K562 (cell line): ENCODE data around the gene ZNF655. TPM values are rescaled to one million over a fixed set of nuclear protein-coding genes. Genes with fewer than 3 reads are reported as not detected.

Experiments
- COPS2 ChIP-seq: fragments of 450-650 bp; conservative IDR thresholded peaks from 2 replicates; pipeline ENCODE4 v1.6.1; 2016; ENCODE audit warnings: mild to moderate bottlenecking, moderate library complexity
- E2F6 ChIP-seq, 2 experiments: IDR thresholded peaks; 2 replicates each; pipeline ENCODE4 v1.6.1; 2011; ENCODE audit warnings: borderline replicate concordance in 1 of 2, control low read depth in 1 of 2, low read depth in 1 of 2, low read length in 1 of 2, mild to moderate bottlenecking in 1 of 2, mixed read lengths in 1 of 2, moderate library complexity in 1 of 2; ENCODE audit not compliant: insufficient read depth in 1 of 2, insufficient read length in 1 of 2, poor library complexity in 1 of 2, severe bottlenecking in 1 of 2; ENCODE audit errors: extremely low read depth in 1 of 2
- ETS2 ChIP-seq: IDR thresholded peaks from 2 replicates; pipeline ENCODE4 v1.6.1; 2016; ENCODE audit warnings: borderline replicate concordance, missing genetic modification characterization, mild to moderate bottlenecking, moderate library complexity, missing compliant biosample characterization; ENCODE audit not compliant: poor library complexity, severe bottlenecking
- FIP1L1 ChIP-seq: fragments of 200-400 bp; formaldehyde crosslinking; IDR thresholded peaks from 2 replicates; pipeline ENCODE4 v1.6.1; 2018; ENCODE audit warnings: mild to moderate bottlenecking, low read depth, low read length; ENCODE audit not compliant: poor library complexity, severe bottlenecking
- GTF2A2 ChIP-seq: IDR thresholded peaks from 2 replicates; pipeline ENCODE4 v1.6.1; 2016; ENCODE audit warnings: mild to moderate bottlenecking, missing genetic modification characterization, missing compliant biosample characterization
- LEF1 ChIP-seq: fragments of 450-650 bp; IDR thresholded peaks from 2 replicates; pipeline ENCODE4 v1.6.1; 2016; ENCODE audit warnings: mild to moderate bottlenecking
- MAZ ChIP-seq, 2 experiments: fragments of 450-650 bp in 1 of 2; sonication (generic) in 1 of 2; formaldehyde crosslinking; IDR thresholded peaks in 1 of 2; conservative IDR thresholded peaks in 1 of 2; 2 replicates each; pipeline versions ENCODE4 v1.4.0 to v1.5.0; 2020; ENCODE audit warnings: mild to moderate bottlenecking in 1 of 2, missing genetic modification reagents in 1 of 2
- NFIX ChIP-seq: fragments of 250-450 bp; sonication (Bioruptor Pico); IDR thresholded peaks from 2 replicates; pipeline ENCODE4 v1.4.0; 2020; ENCODE audit warnings: low read depth, mild to moderate bottlenecking, moderate library complexity
- NONO ChIP-seq, 2 experiments: fragments of 200-400 bp in 1 of 2; fragments of 450-650 bp in 1 of 2; formaldehyde crosslinking in 1 of 2; IDR thresholded peaks; 2 replicates each; pipeline ENCODE4 v1.6.1; 2017; ENCODE audit warnings: low read depth in 2 of 2, mild to moderate bottlenecking in 2 of 2, moderate library complexity in 2 of 2, low read length in 1 of 2
- RBM14 ChIP-seq: fragments of 200-400 bp; formaldehyde crosslinking; IDR thresholded peaks from 2 replicates; pipeline ENCODE4 v1.6.1; 2018; ENCODE audit warnings: low read depth, mild to moderate bottlenecking, low read length, moderate library complexity, borderline replicate concordance; ENCODE audit not compliant: insufficient read depth
- SOX6 ChIP-seq: fragments of 450-650 bp; IDR thresholded peaks from 2 replicates; pipeline ENCODE4 v1.6.1; 2014; ENCODE audit warnings: mild to moderate bottlenecking
- TCFL5 ChIP-seq: fragments of 250-450 bp; sonication (Bioruptor Pico); conservative IDR thresholded peaks from 2 replicates; pipeline ENCODE4 v1.6.1; 2021; ENCODE audit warnings: mild to moderate bottlenecking, moderate library complexity, matching md5 sums
- TEAD4 ChIP-seq, 2 experiments: sonication (generic) in 1 of 2; formaldehyde crosslinking in 1 of 2; IDR thresholded peaks; 2 replicates each; pipeline versions ENCODE4 v1.6.1 to v1.8.0; 2012 to 2022; ENCODE audit warnings: borderline replicate concordance in 1 of 2, inconsistent platforms in 1 of 2, low read length in 1 of 2, mild to moderate bottlenecking in 1 of 2, missing genetic modification reagents in 1 of 2
- ZBTB11 ChIP-seq, 3 experiments: fragments of 200-800 bp in 1 of 3; fragments of 250-450 bp in 1 of 3; fragments of 450-650 bp in 1 of 3; sonication (Bioruptor Pico) in 1 of 3; sonication (Bioruptor generic) in 1 of 3; formaldehyde crosslinking in 1 of 3; IDR thresholded peaks; 2 replicates each; pipeline versions ENCODE4 v1.6.1 to v1.8.0; 2016 to 2022; ENCODE audit warnings: mild to moderate bottlenecking in 2 of 3, missing genetic modification characterization in 2 of 3, missing compliant biosample characterization in 1 of 3, moderate library complexity in 1 of 3
- ZNF134 ChIP-seq: fragments of 250-450 bp; sonication (Bioruptor Pico); conservative IDR thresholded peaks from 2 replicates; pipeline ENCODE4 v1.4.0; 2020
- ZNF197 ChIP-seq: fragments of 200-800 bp; sonication (Bioruptor generic); IDR thresholded peaks from 2 replicates; pipeline ENCODE4 v1.6.1; 2016; ENCODE audit warnings: low read depth, missing genetic modification characterization, missing compliant biosample characterization
- ZNF830 ChIP-seq: fragments of 250-450 bp; sonication (Bioruptor Pico); IDR thresholded peaks from 2 replicates; pipeline ENCODE4 v1.5.0; 2021; ENCODE audit warnings: mild to moderate bottlenecking
- polyA plus RNA-seq, 8 experiments: library from polyadenylated mRNA; depleted of rRNA in 4 of 8; stranded (reverse) in 5 of 8; unstranded in 3 of 8; fragments of >200 nt; fragmentation: Nextera tagmentation in 2 of 8; fragmentation: Illumina TruSeq in 1 of 8; extraction: Ambion mirVana in 2 of 8; extraction: Trizol in 1 of 8; gene quantifications; 2 replicates each; pipeline versions ENCODE4 v1.2.1 to v1.2.3, GENCODE V29; 2011 to 2014; ENCODE audit warnings: inconsistent platforms in 1 of 8, missing spikeins in 1 of 8
- total RNA-seq, 7 experiments: library from RNA; depleted of rRNA in 6 of 7; stranded (reverse); fragments of >200 nt in 6 of 7; fragmentation: Illumina TruSeq in 2 of 7; extraction: Trizol in 2 of 7; gene quantifications; 2 replicates each; pipeline versions ENCODE4 v1.2.1 to v1.2.3, GENCODE V29; 2011 to 2021; ENCODE audit warnings: low replicate concordance in 1 of 7
- TF ChIP-seq, protein P1 (sequence below): fragments of 450-650 bp; IDR thresholded peaks from 2 replicates; pipeline ENCODE4 v1.6.1; 2016

The ZNF655 gene
- total and polyA plus RNA-seq, 9 of the 15 experiments (the other 6 are each of a cell fraction or from before 2014, with no cell fraction given): 25.7 to 130 (median 95.2) TPM

DNA sequence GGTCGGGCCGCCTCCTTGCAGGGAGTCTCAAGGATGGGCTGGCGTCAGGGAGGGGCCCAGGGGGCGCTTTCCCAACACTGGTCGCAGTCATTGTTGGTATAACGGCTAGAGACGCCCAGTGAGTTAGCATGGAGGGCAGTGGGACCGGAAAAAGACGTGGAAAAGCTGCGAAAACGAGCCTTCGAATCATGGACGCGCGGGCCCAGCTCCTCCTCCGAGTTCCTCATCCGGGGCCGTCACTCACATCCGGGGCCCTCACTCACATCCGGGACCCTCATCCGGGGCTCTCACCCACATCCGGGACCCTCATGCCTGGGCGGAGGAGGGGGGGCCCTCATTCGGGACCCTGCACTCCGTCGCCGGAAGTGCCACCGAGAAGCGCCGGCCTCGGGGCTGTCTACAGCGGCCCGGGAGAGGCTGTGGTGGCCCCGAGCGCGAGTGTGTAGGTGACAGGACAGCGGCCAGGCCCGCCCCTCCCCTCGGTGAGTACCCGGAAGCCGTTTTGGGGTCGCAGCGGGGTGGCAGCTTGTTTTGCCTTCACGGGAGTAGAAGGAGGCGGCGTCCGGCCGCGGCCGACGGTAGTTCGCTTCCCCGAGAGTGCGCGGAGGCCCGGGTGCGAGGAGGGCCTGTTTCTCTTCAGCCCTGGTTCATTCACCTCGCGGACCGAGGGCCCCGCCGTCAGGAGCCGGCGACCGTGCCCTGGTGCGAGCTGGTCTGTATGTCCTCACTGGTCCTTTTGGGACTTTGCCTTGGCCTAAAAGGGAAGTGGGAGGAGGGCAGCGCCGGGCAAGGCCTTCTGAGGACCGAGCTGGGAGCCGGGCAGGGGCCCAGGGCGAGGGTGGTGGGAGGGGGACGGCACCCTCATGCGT is at the start of gene ZNF655 (continued):
- TF ChIP-seq ZBTB11 (CRISPR knock-in tag; IDR thresholded peaks at IDR 0.05) (peak in 1 of 3 experiments; percentile 89; a peak in 3 of 6 replicates), NONO (IDR thresholded peaks at IDR 0.05; ENCODE audit: low read depth in 2 of 2, low read length in 1 of 2) (no peak; a peak in 2 of 4 replicates), NFIX (no peak), COPS2 (no peak), GTF2A2 (peak; percentile 48; the same call in 1 of the 2 replicates), LEF1 (0 out of 2 replicates have a peak, but pooled peaks have one; percentile 17), TEAD4 (IDR thresholded peaks at IDR 0.05; ENCODE audit: low read length) (peak; percentile 39; the same call in 1 of the 2 replicates), TEAD4 (CRISPR knock-in tag; IDR thresholded peaks at IDR 0.05; ENCODE audit: borderline replicate concordance) (peak; percentile 76; the same call in 1 of the 2 replicates), ZNF197 (CRISPR knock-in tag) (peak; percentile 50; the same call in 1 of the 2 replicates), ZNF134 (CRISPR knock-in tag) (0 out of 2 replicates have a peak, but pooled peaks have one; percentile 29), TCFL5 (no peak), MAZ (CRISPR knock-in tag; conservative IDR thresholded peaks at IDR 0.05 in 1 of 2, IDR thresholded peaks at IDR 0.05 in 1 of 2) (peak; percentile 68 to 73; a peak in 3 of 4 replicates), FIP1L1 (peak; percentile 86), ZNF830 (0 out of 2 replicates have a peak, but pooled peaks have one; percentile 12), SOX6 (no peak), E2F6 (IDR thresholded peaks at IDR 0.05; ENCODE audit: borderline replicate concordance in 1 of 2, extremely low read depth in 1 of 2, insufficient read depth in 1 of 2, insufficient read length in 1 of 2, low read depth in 1 of 2, low read length in 1 of 2, poor library complexity in 1 of 2, severe bottlenecking in 1 of 2) (peak; percentile 48 to 57), ETS2 (tag) (no peak), RBM14 (peak; percentile 81; the same call in 1 of the 2 replicates)
- TF ChIP-seq, protein P1, sequence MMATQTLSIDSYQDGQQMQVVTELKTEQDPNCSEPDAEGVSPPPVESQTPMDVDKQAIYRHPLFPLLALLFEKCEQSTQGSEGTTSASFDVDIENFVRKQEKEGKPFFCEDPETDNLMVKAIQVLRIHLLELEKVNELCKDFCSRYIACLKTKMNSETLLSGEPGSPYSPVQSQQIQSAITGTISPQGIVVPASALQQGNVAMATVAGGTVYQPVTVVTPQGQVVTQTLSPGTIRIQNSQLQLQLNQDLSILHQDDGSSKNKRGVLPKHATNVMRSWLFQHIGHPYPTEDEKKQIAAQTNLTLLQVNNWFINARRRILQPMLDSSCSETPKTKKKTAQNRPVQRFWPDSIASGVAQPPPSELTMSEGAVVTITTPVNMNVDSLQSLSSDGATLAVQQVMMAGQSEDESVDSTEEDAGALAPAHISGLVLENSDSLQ: peak; percentile 97
